Activated CD4-positive, CD25-positive, alpha-beta regulatory T cell treated with anti-CD3 and anti-CD28 coated beads, Interleukin-2, amount 50 U/mL, for 72 hours (primary cell): ENCODE measurements around the gene KMT2B.
A peak's percentile ranks its signal among the peaks of the same experiment; 100 is the strongest.

Experiments
- DNase-seq: peaks from one replicate; pipeline ENCODE4 v3.0.0; 2021

Gene KMT2B

DNA sequence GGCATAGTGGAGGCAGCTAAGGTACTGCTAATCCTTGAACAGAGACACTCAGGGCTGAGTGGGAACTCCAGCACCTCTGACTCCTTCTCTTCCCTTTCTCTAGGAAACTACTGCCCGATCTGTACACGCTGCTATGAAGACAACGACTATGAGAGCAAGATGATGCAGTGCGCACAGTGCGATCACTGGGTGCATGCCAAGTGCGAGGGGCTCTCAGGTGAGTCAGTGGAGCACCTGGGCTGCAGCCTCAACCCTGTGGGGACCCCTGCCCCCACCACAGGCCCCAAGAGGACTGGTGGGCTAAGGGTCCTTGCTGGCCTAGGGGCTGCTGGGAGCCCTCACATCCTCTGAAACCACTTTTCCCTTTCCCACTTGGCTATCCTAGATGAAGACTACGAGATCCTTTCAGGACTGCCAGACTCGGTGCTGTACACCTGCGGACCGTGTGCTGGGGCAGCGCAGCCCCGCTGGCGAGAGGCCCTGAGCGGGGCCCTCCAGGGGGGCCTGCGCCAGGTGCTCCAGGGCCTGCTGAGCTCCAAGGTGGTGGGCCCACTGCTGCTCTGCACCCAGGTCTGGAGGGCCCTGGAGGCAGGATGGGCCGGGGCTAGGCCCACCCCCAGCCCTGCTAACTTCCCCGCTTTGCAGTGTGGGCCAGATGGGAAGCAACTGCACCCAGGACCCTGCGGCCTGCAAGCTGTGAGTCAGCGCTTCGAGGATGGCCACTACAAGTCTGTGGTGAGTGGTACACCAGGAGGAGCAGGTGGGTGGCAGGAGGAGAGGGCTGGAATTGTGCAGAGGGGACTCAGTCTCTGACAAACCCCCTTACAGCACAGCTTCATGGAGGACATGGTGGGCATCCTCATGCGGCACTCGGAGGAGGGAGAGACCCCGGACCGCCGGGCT lies 9.5 kb downstream of the KMT2B start:
- no peak for DNase-seq

DNA sequence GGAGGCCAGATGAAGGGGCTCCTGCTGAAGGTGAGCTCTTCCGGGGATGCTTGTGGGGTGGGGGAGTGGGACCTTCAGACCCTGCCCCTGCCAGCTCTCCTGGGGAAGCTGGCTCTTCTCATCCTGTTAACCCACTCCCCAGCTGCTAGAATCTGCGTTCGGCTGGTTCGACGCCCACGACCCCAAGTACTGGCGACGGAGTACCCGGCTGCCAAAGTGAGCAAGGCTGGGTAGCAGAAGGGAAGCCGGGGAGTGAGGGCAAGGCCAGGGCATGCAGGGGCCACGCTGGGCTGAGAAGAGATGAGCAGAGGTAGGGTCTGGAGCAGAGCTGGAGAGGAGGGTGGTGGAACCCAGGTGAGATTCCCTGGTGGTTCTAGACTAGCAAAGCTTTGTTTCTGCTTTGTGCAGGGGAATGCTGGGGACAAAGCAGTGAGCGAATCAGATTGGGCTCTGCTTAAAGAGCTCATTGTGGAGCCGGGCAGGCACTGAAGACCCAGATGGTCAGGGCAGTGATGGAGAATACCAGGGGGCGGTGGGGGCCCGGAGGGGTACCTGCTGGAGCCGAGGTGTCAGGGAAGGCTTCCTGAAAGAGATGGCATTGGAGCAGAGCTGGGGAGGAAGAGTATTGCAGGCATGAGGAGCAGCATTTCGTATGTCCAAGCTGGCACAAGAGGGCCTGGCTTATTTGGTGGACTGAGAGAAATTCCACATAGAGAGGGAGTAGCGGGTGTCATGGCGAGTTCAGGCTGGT lies 10.3 kb downstream of the KMT2B start:
- no peak for DNase-seq

DNA sequence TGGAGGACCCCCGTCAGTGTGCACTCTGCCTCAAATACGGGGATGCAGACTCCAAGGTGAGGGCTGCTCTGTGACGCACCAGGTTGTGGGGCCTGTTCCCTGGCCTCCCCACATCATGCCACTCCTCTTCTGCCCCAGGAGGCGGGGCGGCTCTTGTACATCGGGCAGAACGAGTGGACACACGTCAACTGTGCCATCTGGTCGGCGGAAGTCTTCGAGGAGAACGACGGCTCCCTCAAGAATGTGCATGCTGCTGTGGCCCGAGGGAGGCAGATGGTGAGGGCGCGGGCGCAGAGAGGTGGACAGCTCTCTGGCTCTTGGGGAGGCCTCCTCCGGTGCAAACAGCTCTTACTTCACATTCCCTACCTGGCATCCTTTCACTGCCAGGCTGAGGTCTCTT lies 11.2 kb downstream of the KMT2B start:
- DNase-seq = no peak

DNA sequence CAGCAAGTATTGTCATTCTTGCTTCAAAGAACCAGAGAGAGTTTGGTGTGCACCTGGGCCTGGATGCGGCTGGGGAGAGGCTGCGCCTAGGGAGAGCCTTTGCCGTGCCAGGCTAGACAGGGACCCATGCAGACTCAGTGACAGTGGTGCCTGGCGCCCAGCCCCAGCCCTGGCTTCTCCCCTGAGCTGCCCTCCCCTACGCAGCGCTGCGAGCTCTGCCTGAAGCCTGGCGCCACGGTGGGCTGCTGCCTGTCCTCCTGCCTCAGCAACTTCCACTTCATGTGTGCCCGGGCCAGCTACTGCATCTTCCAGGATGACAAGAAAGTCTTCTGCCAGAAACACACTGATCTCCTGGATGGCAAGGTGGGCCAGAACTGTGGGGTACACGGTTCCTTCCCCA lies 12.0 kb downstream of the KMT2B start:
- no peak for DNase-seq

DNA sequence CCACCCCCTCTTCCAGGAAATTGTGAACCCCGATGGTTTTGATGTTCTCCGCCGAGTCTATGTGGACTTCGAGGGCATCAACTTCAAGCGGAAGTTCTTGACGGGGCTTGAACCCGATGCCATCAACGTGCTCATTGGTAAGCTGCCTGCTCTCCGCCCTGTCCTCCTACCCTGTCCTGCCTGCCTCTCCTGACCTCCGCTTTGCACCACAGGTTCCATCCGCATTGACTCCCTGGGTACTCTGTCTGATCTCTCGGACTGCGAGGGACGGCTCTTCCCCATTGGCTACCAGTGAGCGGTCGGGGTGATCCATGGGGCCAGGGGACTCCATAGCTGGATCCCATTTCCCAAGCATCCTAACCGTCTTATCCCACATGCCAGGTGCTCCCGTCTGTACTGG lies 12.5 kb downstream of the KMT2B start:
- DNase-seq = no peak

DNA sequence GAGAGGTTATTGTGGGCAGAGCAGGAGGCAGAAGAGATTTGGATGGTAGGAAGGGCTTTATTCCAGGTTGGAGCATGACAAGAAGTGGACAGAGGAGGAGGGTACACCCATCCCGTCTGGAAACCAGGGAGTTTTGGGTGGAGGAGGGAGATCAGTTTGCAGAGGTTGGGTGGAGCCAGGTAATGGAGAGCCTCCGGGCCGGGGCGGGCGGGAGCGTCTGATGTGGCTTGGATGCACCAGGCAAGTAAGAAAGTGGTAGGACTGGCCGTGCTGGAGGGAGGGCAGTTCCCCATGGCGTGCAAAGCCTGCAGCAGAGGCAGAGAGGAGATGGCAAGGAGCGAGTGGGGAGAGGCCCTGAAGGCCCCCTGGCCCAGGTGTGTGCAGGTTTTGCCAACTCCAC lies 13.6 kb downstream of the KMT2B start:
- no peak for DNase-seq

DNA sequence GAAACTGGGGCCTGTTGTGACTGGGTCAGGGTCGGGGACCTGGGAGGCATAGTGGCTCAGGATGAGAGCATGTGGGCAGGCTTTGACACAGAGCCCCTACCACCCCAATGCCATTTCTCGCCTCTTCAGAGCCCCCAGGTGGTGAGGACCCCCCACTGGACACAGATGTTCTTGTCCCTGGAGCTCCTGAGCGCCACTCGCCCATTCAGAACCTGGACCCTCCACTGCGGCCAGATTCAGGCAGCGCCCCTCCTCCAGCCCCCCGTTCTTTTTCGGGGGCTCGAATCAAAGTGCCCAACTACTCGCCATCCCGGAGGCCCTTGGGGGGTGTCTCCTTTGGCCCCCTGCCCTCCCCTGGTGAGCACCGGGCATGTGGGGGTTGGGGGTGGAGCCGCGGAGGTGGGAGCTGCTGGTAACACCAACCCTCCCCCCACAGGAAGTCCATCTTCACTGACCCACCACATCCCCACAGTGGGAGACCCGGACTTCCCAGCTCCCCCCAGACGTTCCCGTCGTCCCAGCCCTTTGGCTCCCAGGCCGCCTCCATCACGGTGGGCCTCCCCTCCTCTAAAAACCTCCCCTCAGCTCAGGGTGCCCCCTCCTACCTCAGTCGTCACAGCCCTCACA lies 14.1 kb downstream of the KMT2B start:
- DNase-seq = no peak

DNA sequence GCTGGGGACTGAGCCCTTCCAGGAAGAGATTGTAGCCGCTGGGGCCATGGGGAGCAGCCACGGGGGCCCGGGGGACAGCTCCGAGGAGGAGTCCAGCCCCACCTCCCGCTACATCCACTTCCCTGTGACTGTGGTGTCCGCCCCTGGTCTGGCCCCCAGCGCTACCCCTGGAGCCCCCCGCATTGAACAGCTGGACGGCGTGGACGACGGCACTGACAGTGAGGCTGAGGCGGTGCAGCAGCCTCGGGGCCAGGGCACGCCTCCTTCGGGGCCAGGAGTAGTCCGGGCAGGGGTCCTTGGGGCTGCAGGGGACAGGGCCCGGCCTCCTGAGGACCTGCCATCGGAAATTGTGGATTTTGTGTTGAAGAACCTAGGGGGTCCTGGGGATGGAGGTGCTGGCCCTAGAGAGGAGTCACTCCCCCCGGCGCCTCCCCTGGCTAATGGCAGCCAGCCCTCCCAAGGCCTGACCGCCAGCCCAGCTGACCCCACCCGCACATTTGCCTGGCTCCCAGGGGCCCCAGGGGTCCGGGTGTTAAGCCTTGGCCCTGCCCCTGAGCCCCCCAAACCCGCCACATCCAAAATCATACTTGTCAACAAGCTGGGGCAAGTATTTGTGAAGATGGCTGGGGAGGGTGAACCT lies 14.9 kb downstream of the KMT2B start:
- DNase-seq = no peak

DNA sequence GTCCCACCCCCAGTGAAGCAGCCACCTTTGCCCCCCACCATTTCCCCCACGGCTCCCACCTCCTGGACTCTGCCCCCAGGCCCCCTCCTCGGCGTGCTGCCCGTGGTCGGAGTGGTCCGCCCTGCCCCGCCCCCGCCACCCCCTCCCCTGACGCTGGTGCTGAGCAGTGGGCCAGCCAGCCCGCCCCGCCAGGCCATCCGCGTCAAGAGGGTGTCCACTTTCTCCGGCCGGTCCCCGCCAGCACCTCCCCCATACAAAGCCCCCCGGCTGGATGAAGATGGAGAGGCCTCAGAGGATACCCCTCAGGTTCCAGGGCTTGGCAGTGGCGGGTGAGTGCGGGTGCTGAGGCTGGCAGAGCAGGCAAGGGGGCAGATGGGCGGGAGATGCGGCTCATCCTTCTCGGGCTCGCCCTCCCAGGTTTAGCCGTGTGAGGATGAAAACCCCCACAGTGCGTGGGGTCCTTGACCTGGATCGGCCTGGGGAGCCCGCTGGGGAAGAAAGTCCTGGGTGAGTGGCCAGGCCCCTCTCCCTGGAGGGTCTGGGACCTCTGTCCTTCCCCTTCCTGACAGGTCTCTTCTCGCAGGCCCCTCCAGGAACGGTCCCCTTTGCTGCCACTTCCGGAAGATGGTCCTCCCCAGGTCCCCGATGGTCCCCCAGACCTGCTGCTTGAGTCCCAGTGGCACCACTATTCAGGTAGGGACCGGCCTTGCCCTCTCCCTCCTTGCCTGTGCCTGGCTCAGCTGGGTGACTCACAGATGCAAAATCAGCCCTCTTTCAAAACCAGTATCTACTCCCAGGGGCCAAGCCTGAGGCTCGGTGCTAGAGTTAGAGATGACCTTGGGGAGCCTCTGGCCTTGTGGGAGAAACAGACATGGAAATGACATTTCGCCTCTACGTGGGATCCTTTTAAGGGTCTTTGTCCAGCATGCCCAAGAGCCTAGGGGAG lies 15.7 kb downstream of the KMT2B start:
- no peak for DNase-seq

DNA sequence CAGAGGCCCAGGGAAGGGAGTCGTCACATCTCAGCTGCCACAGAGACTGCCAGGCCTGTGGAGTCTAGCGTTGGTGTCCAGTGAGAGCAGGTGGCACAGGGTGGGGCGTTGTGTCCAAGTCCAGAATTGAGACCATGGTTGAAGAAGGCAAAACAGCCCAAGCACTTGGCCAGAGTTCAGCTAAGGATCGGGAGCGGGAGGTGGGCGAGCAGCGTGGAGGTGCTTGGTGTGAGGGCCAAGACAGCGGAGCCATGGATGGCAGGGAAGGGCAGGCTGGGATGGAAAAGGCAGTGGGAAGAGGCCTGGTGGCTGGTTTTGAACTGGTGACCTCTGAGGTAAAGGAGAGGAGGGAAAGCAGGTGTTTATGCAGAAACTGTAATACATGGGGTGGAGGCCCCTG lies 16.5 kb downstream of the KMT2B start:
- no peak for DNase-seq

DNA sequence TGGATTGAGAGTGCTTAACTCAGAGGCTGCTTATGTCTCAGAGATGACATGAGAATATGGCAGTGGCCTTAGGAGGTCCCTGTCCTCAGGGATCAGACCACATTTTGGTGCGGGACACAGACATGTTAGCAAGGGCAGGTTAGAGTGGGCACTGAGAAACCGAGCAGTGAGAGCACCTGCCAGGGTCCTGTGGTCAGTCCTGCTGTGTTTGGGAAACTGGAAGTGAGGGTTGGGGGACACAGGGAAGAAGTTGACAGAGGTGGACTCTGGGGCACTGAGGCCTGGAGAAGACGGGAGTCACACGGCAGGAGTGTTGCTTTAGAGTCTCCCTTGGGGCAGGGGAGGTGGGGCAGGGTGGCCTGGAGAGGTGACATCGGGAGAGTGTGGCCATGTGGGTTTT lies 17.1 kb downstream of the KMT2B start:
- DNase-seq = no peak

DNA sequence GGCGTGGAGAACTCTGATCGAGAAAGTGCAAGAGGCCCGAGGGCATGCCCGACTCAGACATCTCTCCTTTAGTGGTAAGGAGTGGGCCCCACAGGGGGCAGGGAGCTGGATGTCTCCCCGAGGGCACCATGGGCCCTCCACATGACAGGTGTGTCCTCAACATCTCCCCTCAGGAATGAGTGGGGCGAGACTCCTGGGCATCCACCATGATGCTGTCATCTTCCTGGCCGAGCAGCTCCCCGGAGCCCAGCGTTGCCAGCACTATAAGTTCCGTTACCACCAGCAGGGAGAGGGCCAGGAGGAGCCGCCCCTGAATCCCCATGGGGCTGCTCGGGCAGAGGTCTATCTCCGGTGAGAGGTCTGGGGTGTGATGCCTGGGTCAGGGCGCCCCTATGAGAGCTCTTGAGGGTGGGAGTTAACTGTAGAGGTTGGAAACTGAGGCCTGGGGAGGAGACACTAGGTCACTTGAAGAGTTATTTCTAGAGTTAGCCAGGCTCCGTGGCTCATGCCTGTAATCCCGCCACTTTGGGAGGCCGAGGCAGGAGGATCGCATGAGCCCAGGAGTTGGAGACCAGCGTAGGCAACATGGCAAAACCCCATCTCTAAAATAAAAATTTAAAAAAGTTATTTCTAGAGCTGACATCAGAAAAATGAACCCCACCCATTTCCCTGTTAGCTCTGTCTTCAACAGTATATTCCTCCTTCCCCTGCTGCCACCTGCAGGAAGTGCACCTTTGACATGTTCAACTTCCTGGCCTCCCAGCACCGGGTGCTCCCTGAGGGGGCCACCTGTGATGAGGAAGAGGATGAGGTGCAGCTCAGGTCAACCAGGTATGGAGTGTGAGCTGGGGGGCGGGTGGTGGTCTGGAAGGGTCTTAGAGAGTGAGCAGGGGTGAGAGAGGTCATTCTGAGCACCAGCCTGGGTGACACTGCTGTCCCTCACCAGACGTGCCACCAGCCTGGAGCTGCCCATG lies 19.4 kb downstream of the KMT2B start:
- DNase-seq = no peak

DNA sequence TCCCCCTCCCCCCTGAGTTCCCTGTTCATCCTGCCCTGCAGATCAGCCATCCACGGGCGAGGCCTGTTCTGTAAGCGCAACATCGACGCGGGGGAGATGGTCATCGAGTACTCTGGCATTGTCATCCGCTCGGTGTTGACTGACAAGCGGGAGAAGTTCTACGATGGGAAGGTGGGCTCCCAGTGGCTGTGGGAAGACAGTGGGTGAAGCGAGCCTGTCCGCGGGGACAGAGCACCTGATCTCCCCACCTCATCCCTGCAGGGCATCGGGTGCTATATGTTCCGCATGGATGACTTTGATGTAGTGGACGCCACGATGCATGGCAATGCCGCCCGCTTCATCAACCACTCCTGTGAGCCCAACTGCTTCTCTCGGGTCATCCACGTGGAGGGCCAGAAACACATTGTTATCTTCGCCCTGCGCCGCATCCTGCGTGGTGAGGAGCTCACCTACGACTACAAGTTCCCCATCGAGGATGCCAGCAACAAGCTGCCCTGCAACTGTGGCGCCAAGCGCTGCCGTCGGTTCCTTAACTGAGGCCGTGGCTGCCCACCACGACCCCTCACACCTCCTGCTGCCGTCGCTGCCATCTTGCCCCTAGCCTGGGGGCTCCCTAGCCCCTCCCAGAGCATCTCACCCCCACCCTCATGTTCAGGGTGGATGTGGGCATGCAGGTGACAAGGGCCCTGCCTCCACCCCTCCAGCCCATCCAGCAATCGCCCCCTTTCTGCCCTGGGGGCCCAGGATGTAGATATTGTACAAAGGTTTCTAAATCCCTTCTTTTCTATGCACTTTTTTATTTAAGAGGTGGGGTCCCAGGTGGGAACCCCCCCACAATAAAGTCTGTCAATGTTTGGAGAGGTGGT lies 20.5 kb downstream of the KMT2B start:
- DNase-seq = no peak

DNA sequence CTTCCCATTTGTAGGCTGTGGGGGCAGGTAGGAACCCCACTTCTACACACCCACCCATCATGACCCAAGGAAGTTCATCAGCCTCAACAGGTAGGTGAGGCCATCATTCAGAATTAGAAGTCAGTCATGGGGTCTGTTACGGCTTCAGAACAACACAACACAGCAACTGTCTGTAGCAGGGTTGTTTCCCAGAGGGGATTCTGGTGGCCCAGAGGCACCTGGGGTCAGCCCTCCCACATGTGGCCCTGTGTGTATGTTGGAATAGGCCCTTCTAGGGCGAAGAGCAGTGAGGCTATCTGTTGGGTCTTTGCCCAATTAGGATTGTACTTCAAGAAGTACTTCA lies 21.1 kb downstream of the KMT2B start:
- DNase-seq = no peak

DNA sequence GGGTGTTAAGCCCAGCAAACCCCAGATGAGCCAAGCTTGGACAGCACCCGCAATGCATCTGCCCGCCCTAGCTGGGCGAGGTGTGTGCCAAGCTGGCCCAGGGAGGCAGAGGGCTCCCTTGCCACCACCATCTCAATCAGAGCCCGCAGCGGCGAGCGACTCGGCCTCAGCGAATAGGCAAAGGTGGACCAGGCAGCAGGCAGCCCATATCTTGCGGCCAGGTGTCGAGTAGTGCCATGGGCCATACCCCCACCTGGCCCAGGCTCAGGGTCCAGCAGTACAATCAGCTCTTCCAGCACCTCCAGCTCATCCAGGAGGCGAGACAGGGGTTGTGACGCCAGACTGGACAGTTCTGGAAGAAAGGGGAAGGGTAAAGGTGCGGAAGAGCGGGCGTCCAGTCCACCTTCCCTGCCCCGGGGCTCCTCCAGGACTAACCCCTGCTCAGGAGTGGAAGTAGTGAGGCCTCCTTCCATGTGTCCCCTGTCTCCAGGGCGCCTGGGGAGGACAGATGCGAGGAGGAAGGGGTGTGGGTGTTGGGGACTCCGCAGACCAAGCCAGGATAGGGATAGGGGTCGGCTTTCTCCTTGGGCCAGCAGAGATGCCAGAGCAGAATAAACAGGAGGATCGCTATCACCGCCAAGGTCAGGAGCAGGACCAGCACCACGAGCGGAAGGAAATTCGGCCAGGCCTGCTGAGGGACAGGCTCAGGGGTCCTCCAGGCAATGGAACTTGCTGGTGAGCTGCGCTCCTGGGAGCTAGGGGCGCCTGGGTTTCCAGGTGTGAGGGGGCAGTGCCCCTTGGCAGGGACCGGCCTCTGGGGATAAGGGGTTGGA lies 21.7 kb downstream of the KMT2B start:
- DNase-seq = no peak

DNA sequence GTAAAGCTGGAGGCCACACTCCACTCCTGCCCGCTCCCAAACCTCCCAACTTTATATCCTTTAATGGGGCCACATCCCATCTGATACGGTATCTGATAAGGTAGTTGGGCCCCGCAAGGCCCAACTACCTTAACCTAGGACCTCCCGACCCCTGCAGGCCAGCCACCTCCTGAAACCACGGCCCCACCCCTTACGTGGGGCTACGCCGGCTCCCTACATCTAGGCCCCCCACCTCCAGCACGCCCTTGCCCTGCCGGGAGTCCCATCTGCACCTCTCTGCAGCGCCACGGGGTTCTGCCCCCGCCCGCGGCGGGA lies 22.3 kb downstream of the KMT2B start:
- no peak for DNase-seq

DNA sequence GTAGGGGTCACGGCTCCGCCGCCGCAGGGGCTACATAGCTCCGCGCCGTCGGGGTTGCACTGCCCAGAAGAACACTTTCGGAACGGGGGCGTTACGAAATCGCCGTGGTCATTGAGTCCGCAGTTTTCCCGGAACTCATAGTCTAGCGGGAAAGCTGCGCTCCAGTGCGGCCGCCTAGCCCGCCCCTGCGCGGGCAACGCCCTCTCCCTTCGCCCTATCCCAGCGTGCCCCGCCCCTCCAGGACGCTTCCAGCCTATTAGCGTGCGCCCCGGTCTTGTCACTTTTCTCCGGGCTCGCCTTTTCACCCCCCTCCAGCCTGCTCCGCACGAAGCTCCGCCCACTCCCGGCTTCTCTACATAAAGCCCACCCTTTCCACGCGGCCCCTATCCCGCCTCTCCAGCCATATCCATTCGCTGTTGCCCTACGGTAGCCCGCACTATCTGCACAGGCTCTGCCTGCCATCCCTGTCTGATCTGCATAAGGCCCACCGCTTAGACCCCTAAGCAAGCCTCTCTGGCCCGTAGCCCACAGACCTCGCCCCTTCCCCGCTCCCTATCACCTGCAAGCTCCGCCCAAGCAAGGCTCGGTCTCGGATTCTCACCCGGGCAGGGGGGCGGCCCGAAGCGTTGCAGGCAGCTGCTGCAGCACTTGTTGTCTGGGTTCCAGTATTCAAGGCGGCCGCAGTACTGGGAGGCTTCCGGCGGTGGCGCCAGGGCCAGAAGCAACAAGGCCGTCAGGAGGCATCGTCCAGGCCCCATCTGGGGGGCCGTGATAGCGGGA lies 22.8 kb downstream of the KMT2B start:
- peak; percentile 95 for DNase-seq

DNA sequence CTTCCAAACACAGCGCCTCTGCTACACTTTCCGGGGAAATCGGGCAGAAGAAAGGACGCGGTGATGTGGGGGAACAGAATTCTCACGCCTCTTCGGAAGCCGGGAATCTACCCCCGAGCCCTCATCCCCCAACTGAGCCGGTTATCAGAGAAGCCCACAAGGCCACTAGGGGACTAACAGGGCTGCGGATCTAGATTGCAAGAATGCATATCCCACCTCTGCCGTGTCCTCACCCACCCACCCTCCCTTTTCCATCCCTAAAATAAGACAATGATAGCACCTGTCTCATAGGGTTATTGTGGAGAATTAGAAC lies 23.4 kb downstream of the KMT2B start:
- no peak for DNase-seq
